HCT116 (cell line): ENCODE measurements around the gene OR2T29. TPM values are rescaled to one million over a fixed set of nuclear protein-coding genes. Genes with fewer than 3 reads are reported as not detected.

Experiments used
- ATAC-seq: fragments of 200-7000 bp; cut with Tn5 transposase; 2 replicates; pipeline ENCODE4 v1.9.1; 2020; ENCODE audit warnings: mild to moderate bottlenecking, moderate library complexity
- BruUV-seq: library from RNA; stranded (reverse); fragments of 400-500 nt; replicated peaks from 2 replicates; lab custom pipeline; 2021; lab: Mats Ljungman, UMichigan
- CTCF ChIA-PET: fragments of 300-600 bp; sonication (Branson Sonifier 250); formaldehyde crosslinking; loops from one replicate; lab custom pipeline; 2021; ENCODE audit warnings: antibody characterized with exemption; lab: Charles Lee
- POLR2A ChIA-PET: fragments of 300-600, 350-600 bp; sonication (Branson Sonifier 250); formaldehyde crosslinking; loops from one replicate; lab custom pipeline; 2021; ENCODE audit warnings: antibody characterized with exemption; lab: Charles Lee
- RAD21 ChIA-PET, 2 experiments: fragments of 300-600 bp; sonication (Branson Sonifier 250); formaldehyde crosslinking; loops; one replicate each; lab custom pipeline; 2023; ENCODE audit warnings: low total read pairs in 2 of 2; ENCODE audit not compliant: uncharacterized antibody in 2 of 2, unreplicated experiment in 2 of 2, low non-redundant PET in 1 of 2; lab: Charles Lee
- DNase-seq: peaks from one replicate; pipeline ENCODE4 v3.0.0-alpha.2; 2010; ENCODE audit warnings: low read depth, low spot score
- H2AFZ ChIP-seq: fragments of 200-600 bp; shearing (Covaris generic), sonication (generic); 2 replicates; pipeline ENCODE4 v1.6.1; 2017; ENCODE audit warnings: low read depth, mixed run types, mixed read lengths, antibody characterized with exemption, low read length; ENCODE audit not compliant: poor library complexity, severe bottlenecking
- H3K27ac ChIP-seq: 2 replicates; pipeline ENCODE4 v1.5.1; 2012; ENCODE audit warnings: low read depth, low read length
- H3K27me3 ChIP-seq: fragments of 200-600 bp; sonication (generic); 2 replicates; pipeline ENCODE4 v1.6.1; 2016; ENCODE audit warnings: mixed run types, low read length, mixed read lengths; ENCODE audit not compliant: insufficient read depth
- H3K36me3 ChIP-seq, 2 experiments: fragments of 200-500 bp in 1 of 2; fragments of 200-600 bp in 1 of 2; sonication (Bioruptor generic) in 1 of 2; sonication (generic) in 1 of 2; 2 replicates each; pipeline versions ENCODE4 v1.5.1 to v1.6.1; 2014 to 2016; ENCODE audit warnings: low read length in 2 of 2, inconsistent platforms in 1 of 2, mixed read lengths in 1 of 2, mixed run types in 1 of 2; ENCODE audit not compliant: insufficient read depth in 2 of 2, control insufficient read depth in 1 of 2
- H3K4me1 ChIP-seq, 2 experiments: fragments of 200-600 bp in 1 of 2; sonication (generic) in 1 of 2; 2 replicates each; pipeline versions ENCODE4 v1.5.1 to v1.6.1; 2012 to 2017; ENCODE audit warnings: low read length in 2 of 2, inconsistent platforms in 1 of 2, mild to moderate bottlenecking in 1 of 2, mixed read lengths in 1 of 2, mixed run types in 1 of 2, moderate library complexity in 1 of 2; ENCODE audit not compliant: insufficient read depth in 2 of 2, control insufficient read depth in 1 of 2
- H3K4me2 ChIP-seq: fragments of 200-600 bp; sonication (generic); 2 replicates; pipeline ENCODE4 v1.6.1; 2017; ENCODE audit warnings: mixed run types, low read length, mixed read lengths
- H3K4me3 ChIP-seq, 2 experiments: fragments of 200-600 bp in 1 of 2; sonication (generic) in 1 of 2; replicated peaks in 1 of 2; 2 replicates each; pipeline ENCODE4 v1.5.1; 2011 to 2016; ENCODE audit warnings: low read length in 2 of 2, control low read depth in 1 of 2, low read depth in 1 of 2, mild to moderate bottlenecking in 1 of 2, mixed read lengths in 1 of 2, mixed run types in 1 of 2
- H3K79me2 ChIP-seq: fragments of 200-600 bp; sonication (generic); 2 replicates; pipeline ENCODE4 v1.6.1; 2017; ENCODE audit warnings: mild to moderate bottlenecking, mixed run types, low read length, moderate library complexity, mixed read lengths; ENCODE audit not compliant: insufficient read depth
- H3K9ac ChIP-seq: fragments of 200-600 bp; sonication (generic); 2 replicates; pipeline ENCODE4 v1.6.1; 2016; ENCODE audit warnings: low read length, mixed read lengths
- H3K9me2 ChIP-seq: fragments of 200-600 bp; sonication (generic), shearing (Covaris generic); 2 replicates; pipeline ENCODE4 v1.6.1; 2017; ENCODE audit warnings: mixed run types, mild to moderate bottlenecking, moderate library complexity; ENCODE audit not compliant: insufficient read depth
- H3K9me3 ChIP-seq, 2 experiments: fragments of 200-500 bp in 1 of 2; fragments of 200-600 bp in 1 of 2; sonication (Bioruptor generic) in 1 of 2; sonication (generic) in 1 of 2; 2 replicates each; pipeline ENCODE4 v1.6.1; 2014 to 2017; ENCODE audit warnings: low read length in 2 of 2, mixed read lengths in 2 of 2, inconsistent platforms in 1 of 2, low read depth in 1 of 2, mild to moderate bottlenecking in 1 of 2, mixed run types in 1 of 2, moderate library complexity in 1 of 2; ENCODE audit not compliant: control insufficient read depth in 1 of 2, insufficient read depth in 1 of 2
- H4K20me1 ChIP-seq: fragments of 200-600 bp; sonication (generic), shearing (Covaris generic); 2 replicates; pipeline ENCODE4 v1.6.1; 2017; ENCODE audit warnings: mixed run types, mild to moderate bottlenecking, moderate library complexity; ENCODE audit not compliant: insufficient read depth
- CBX3 ChIP-seq: IDR thresholded peaks from 2 replicates; pipeline ENCODE4 v1.6.1; 2012; ENCODE audit warnings: low read depth
- EZH2phosphoT487 ChIP-seq: fragments of 200-600 bp; IDR thresholded peaks from 2 replicates; pipeline ENCODE4 v1.6.1; 2018; ENCODE audit warnings: antibody characterized with exemption, borderline replicate concordance
- FOSL1 ChIP-seq: IDR thresholded peaks from 2 replicates; pipeline ENCODE4 v1.6.1; 2012; ENCODE audit warnings: low read depth
- JUND ChIP-seq: IDR thresholded peaks from 2 replicates; pipeline ENCODE4 v1.6.1; 2012
- POLR2A ChIP-seq: IDR thresholded peaks from 2 replicates; pipeline ENCODE4 v1.7.0; 2011; ENCODE audit warnings: borderline replicate concordance; ENCODE audit not compliant: insufficient read depth, insufficient read length; ENCODE audit errors: extremely low read depth
- RAD21 ChIP-seq: IDR thresholded peaks from 2 replicates; pipeline ENCODE4 v1.6.1; 2012; ENCODE audit warnings: low read depth, mild to moderate bottlenecking
- REST ChIP-seq: IDR thresholded peaks from 2 replicates; pipeline ENCODE4 v1.6.1; 2012; ENCODE audit warnings: low read depth
- SP1 ChIP-seq: IDR thresholded peaks from 2 replicates; pipeline ENCODE4 v1.6.1; 2012; ENCODE audit warnings: low read depth
- SRF ChIP-seq: IDR thresholded peaks from 2 replicates; pipeline ENCODE4 v1.6.1; 2012; ENCODE audit warnings: low read depth
- YY1 ChIP-seq: IDR thresholded peaks from 2 replicates; pipeline ENCODE4 v1.6.1; 2011; ENCODE audit warnings: low read length, low read depth, moderate library complexity, mild to moderate bottlenecking; ENCODE audit not compliant: insufficient replicate concordance; ENCODE audit errors: extremely low read depth
- ZNF274 ChIP-seq: fragments of 200-500 bp; sonication (Bioruptor generic); IDR thresholded peaks from 2 replicates; pipeline ENCODE4 v1.6.1; 2014; ENCODE audit warnings: mild to moderate bottlenecking, low read depth, low read length, inconsistent platforms
- intact Hi-C: fragments of 100-400 bp; cut with micrococcal nuclease; formaldehyde crosslinking; loops from 2 replicates; pipeline ENCODE4 v1.10.0; 2022
- total RNA-seq: library from RNA; stranded (reverse); gene quantifications from one replicate; pipeline ENCODE4 v1.2.1, GENCODE V29; 2021; ENCODE audit not compliant: unreplicated experiment
- TF ChIP-seq, protein P1 (sequence below): IDR thresholded peaks from 2 replicates; pipeline ENCODE4 v1.6.1; 2011; ENCODE audit warnings: mild to moderate bottlenecking, low read length, moderate library complexity; ENCODE audit not compliant: insufficient replicate concordance; ENCODE audit errors: extremely low read depth
- TF ChIP-seq, protein P2 (sequence below): IDR thresholded peaks from 2 replicates; pipeline ENCODE4 v1.6.1; 2012

Gene OR2T29
- total RNA-seq, 1 experiment from 2014 or later, result not detected

DNA sequence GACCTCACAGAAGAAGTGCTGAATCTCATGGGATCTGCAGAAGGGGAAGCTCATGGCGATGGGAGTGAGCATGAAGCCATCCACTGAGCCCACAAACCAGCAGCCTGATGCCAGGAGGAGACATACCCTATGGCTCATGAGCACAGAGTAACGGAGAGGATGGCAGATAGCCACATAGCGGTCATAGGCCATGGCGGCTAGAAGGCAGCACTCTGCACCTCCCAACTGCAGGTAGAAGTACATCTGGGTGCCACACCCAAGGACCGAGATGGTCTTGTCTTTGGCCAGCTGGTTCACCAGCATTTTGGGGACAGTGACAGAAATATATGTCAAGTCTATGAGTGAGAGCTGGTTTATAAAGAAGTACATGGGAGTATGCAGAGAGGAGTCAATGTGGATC lies 30.7 kb upstream of the OR2T29 start:
- Histone ChIP-seq H3K79me2 (no peaks in the 10 kb centered on the region), H3K4me2 (no peak overlapping the region), H3K4me3 (no peak overlapping the region), H4K20me1 (no peaks in the 10 kb centered on the region), H3K9me3 (no peaks in the 10 kb centered on the region), H2AFZ (no peak overlapping the region), H3K27ac (no peak overlapping the region), H3K36me3 (no peaks in the 10 kb centered on the region), H3K9ac (no peak overlapping the region)
- DNase-seq, result no peak
- intact Hi-C loops, result no loop called here
- POLR2A ChIA-PET, result no interaction called here
- RAD21 ChIA-PET, result no interaction called here
- no peak for ATAC-seq
- no TSS peak for BruUV-seq
- TF ChIP-seq, protein P1, sequence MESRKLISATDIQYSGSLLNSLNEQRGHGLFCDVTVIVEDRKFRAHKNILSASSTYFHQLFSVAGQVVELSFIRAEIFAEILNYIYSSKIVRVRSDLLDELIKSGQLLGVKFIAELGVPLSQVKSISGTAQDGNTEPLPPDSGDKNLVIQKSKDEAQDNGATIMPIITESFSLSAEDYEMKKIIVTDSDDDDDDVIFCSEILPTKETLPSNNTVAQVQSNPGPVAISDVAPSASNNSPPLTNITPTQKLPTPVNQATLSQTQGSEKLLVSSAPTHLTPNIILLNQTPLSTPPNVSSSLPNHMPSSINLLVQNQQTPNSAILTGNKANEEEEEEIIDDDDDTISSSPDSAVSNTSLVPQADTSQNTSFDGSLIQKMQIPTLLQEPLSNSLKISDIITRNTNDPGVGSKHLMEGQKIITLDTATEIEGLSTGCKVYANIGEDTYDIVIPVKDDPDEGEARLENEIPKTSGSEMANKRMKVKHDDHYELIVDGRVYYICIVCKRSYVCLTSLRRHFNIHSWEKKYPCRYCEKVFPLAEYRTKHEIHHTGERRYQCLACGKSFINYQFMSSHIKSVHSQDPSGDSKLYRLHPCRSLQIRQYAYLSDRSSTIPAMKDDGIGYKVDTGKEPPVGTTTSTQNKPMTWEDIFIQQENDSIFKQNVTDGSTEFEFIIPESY, result no peak
- TF ChIP-seq CBX3, result no peak
- TF ChIP-seq FOSL1, result no peak
- TF ChIP-seq SP1, result no peak
- no peak for TF ChIP-seq ZNF274
- TF ChIP-seq YY1, result no peak
- no peak for TF ChIP-seq SRF
- no peak for TF ChIP-seq EZH2phosphoT487
- TF ChIP-seq REST, result no peak
- TF ChIP-seq JUND, result no peak
- TF ChIP-seq, protein P2, sequence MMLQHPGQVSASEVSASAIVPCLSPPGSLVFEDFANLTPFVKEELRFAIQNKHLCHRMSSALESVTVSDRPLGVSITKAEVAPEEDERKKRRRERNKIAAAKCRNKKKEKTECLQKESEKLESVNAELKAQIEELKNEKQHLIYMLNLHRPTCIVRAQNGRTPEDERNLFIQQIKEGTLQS, result no peak
- no peak for TF ChIP-seq RAD21
- TF ChIP-seq POLR2A, result no peak
- TF ChIP-seq, all 23 proteins: peak for 0
- H3K9me2 ChIP-seq, result no peaks in the 10 kb centered on the region
- no peaks in the 10 kb centered on the region for H3K4me1 ChIP-seq
- CTCF ChIA-PET, result no interaction called here
- no peaks in the 10 kb centered on the region for H3K27me3 ChIP-seq
